ENCODE data around the gene RNF169. TPM values are rescaled to one million over a fixed set of nuclear protein-coding genes. Genes with fewer than 3 reads are reported as not detected.
"Not testable (repeated sequence)": the region's sequence is repeated elsewhere in the genome, so short reads cannot be mapped to it uniquely, and the experiment has no call there.

Gene RNF169
- total RNA-seq, 2 experiments from 2014 or later: 11.9 to 12.3 TPM

DNA sequence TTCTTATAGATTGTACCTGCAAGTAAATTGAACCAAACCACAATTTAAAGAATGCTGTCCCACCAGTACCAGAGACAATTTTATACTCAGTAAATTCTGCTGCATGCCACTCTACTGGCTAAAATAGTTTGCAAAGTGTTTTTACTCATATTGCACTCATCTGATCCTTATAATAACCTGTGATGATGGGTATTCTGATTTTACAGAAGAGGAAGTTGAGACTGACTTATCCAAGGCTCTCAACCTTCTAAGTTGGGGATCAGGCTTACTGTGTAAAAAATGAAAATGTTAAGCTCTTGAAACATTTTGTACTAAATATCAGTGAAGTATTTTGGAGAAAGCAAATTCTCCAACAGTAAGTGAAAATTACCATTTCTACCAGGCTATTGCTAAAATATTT is 37.9 kb downstream of the RNF169 start:
- ChIA-PET CTCF (no interaction called here), POLR2A (no interaction called here)

DNA sequence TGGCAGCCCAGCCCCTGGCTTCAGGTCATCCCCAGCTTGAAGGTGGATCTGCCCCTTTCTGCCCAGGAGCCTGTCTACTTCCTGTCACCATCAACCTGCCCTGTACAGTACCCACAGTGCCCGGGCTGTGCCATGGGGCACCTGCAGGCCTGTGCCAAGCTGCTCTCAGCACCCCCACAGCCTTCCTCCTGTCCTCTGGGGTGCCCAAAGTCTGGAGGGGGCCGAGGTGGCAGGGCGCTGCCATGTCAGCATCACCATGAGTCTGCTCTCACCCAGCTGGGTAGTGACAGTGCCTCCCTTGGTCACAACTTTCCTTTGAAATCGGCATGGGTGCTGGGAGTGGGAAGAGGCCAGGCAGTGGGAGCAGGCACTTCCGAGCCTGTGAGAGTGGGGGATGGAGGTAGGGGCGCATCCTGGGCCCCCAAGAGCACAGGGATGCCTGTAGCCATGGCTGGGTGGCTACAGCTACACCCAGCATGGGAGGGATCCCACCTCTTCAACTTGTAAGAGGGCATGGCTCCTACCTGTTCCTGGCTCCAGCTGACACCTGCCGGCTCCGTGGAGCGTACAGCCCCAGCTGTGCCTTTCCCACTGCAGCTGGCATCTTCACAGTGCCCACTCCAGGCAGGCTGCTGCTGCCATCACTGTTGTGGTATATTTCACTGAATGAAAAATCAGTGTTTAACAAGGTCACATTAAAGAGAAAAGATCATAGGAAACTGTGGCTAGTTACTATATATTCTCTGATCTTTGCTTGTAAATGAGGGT is 42.9 kb downstream of the RNF169 start:
- ChIA-PET CTCF (no interaction called here), POLR2A (no interaction called here)

GRCh38 chr11:74806267-74806666 is 57.6 kb downstream of the RNF169 start:
- POLR2A ChIA-PET: no interaction called here
- CTCF ChIA-PET: no interaction called here

DNA sequence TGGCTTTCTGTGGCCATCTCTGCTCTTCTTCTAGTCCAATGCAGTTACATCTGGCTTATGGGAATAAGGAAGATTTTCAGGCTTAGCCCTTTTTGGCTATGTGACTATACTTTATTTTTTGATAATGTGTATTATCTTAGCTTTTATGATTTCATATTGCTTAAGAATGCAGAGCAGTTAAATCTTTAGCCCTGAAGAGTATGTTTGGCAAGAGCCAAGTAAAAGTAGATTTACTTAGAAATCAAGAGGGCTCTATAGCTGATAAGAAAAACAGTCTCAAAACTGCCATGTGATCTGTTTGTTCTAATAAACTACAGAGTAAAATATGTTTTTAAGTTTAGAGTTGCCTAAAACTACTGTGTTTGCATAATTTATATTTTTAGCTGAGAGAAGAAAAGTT is 61.2 kb downstream of the RNF169 start:
- ChIA-PET POLR2A (no interaction called here), CTCF (no interaction called here)

DNA sequence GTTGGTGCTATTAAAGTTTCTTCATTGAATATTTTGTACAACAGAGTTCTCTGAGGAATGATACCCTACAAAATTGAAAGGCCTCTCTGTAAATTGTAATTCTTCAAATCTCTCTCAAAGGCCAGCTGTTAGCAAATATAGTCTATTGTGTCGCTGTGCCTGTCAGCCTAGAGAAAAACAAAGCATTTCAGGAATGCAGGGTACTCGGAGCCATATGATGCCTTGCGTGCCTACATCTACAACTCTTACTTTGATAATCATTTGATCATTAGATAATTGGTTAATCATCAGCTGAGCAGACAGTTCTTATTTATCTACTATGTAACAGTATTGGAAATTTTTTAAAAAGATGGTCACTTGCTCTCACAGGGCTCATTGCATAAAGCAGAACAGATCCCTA is 67.3 kb downstream of the RNF169 start:
- ChIA-PET CTCF (no interaction called here), POLR2A (no interaction called here)

DNA sequence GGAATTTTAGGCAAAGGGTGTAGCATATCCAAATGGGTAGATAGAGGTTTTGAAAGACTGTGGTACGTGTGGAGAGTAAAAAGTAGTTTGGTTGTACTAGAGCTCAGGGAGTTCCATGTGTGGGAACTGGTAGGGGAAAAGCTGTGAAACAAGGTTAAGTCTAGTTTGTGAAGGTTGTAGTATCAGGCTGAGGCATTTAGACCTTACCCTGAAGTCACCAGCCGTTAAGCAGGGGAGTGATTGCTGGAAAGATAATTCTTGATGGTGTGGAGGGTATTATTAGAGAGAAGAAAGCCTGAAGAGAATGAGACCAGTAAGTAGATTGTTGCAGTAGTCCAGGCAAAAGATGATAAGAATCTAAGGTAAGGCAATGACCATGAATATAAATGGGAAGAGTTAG is 68.0 kb downstream of the RNF169 start:
- POLR2A ChIA-PET: no interaction called here
- CTCF ChIA-PET: interaction anchor here (0.6 kb wide), 1 partner anchor 43 kb away, joined by 3 read pairs; no protein-coding TSS in a partner anchor

DNA sequence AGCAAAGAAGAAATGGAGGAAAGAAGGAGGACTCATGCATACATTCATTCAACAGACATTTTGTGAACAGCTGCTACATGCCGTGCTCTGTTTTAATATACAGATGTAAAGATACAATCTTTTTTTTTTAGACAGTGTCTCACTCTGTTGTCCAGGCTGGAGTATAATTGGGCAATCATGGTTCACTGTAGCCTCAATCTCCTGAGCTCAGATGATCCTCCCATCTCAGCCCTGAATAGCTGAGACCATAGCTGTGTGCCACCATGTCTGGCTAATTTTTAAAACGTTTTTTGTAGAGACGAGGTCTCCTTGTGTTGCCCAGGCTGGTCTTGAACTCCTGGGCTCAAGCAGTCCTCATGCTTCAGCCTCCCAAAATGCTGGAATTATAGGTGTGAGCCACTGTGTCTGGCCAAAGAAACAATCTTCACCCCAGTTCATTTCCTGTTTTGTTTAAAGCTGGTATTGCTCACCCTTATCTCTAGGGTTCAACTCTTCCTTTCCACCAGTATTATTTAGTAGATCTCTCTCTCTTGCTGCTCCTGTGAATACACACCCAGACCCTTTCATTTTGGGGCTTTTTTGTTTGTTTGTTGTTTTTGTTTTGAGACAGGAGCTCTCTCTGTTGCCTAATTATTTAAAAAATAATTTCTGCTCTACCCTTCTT is 69.8 kb downstream of the RNF169 start:
- CTCF ChIA-PET: interaction anchor here (0.6 kb wide), 1 partner anchor 144 kb away, joined by 4 read pairs; no protein-coding TSS in a partner anchor
- POLR2A ChIA-PET: no interaction called here

DNA sequence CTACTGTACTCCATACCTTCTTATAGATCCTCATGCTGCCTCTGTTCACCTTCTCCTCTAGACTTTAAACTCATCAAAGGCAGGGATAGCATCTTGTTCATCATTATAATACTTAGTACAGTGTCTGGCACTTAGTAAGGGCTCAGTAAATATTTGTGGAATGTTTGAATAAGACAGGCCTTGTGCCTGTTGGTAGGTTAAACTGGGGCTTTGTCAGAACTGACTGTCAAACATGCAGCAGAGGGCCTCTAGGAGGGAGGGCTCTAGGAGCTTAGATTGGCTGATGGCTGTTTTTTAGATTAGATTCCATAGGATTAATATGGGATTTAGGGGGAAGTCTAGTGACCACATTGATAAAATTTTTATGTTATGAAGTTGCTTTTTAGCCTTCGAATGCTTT is 70.8 kb downstream of the RNF169 start:
- CTCF ChIA-PET: no interaction called here
- POLR2A ChIA-PET: no interaction called here

GRCh38 chr11:74820763-74821162 is 72.1 kb downstream of the RNF169 start:
- POLR2A ChIA-PET: no interaction called here

GRCh38 chr11:74822170-74822569 is 73.5 kb downstream of the RNF169 start:
- ChIA-PET CTCF (no interaction called here), POLR2A (interaction anchor here (0.7 kb wide), 1 partner anchor 14 kb away, joined by 4 read pairs; no protein-coding TSS in a partner anchor)

More at GRCh38 chr11:74820763-74821162, 72.1 kb downstream of the RNF169 start:
- CTCF ChIA-PET: interaction anchor here (0.7 kb wide), 1 partner anchor 81 kb away, joined by 5 read pairs; no protein-coding TSS in a partner anchor

- ChIA-PET POLR2A (no interaction called here), CTCF (interaction anchor here (0.9 kb wide), 1 partner anchor 122 kb away, joined by 4 read pairs; no protein-coding TSS in a partner anchor)
Measured at GRCh38 chr11:74824285-74824982, 75.8 kb downstream of the RNF169 start.

DNA sequence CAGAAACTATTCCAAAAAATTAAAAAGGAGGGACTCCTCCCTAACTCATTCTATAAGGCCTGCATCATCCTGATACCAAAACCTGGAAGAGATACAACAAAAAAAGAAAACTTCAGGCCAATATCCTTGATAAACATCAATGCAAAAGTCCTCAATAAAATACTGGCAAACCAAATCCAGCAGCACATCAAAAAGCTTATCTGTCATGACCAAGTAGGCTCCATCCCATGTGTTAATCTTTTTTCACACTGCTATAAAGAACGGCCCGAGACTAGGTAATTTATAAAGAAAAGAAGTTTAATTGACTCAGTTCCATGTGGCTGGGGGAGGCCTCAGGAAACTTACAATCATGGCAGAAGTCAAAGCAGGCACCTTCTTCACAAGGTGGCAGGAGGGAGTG is 76.9 kb downstream of the RNF169 start:
- POLR2A ChIA-PET, CTCF ChIA-PET: not testable (repeated sequence)

DNA sequence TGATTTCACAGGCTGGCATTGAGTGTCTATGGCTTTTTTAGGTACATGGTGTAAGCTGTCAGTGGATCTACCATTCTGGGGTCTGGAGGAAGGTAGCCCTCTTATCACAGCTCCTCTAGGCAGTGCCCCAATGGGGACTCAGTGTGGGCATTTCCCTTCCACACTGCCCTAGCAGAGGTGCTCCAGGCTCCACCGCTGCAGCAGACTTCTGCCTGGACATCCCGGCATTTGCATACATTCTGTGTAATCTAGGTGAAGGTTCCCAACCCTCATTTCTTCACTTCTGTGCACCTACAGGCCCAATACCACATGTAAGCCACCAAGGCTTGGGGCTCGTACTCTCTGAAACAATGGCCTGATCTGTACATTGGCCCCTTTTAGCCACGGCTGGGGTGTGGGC is 78.3 kb downstream of the RNF169 start:
- POLR2A ChIA-PET: no interaction called here
- CTCF ChIA-PET: no interaction called here

DNA sequence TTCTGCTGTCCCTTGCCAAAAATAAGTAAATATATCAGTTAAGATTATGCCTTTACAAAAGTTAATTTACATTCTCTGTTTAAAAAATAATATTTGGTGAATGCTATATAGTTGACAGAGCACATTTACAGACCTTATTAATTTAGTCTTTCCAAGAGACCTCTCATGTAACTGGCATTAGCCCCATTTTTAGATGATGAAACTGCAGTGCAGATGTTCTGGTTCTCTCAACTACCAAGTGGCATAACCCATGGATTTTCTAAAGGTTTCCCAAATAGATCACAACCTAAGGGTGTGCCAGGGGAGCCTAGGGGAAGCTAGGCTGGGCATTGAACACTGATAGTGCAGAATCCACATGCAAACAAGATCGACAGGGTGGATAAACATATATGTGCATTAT is 88.5 kb downstream of the RNF169 start:
- ChIA-PET CTCF (no interaction called here), POLR2A (no interaction called here)

GRCh38 chr11:74838188-74838587 is 89.5 kb downstream of the RNF169 start:
- CTCF ChIA-PET: interaction anchor here (1.2 kb wide), 1 partner anchor 46 kb away, joined by 3 read pairs; no protein-coding TSS in a partner anchor

DNA sequence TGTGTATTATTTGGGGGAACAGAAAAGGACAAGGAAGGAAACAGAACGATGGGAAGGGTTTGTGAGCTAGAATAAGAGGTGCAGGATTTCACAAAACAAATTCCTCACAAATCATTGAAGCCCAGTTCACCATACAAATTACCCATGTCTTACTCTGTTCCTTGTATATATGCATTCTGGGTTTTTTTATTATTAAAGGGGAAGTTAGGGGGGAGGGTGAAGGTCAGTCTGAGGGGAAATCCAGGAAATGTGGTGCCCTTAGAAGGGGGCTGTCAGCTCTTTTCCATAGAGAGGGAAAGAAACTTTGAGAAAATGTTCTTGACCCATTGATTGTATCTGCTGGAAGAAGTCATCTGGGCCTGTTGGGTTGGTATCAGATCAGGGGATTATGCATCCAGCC is 90.8 kb downstream of the RNF169 start:
- POLR2A ChIA-PET: no interaction called here
- CTCF ChIA-PET: no interaction called here

More at GRCh38 chr11:74838188-74838587, 89.5 kb downstream of the RNF169 start:
- POLR2A ChIA-PET: no interaction called here

DNA sequence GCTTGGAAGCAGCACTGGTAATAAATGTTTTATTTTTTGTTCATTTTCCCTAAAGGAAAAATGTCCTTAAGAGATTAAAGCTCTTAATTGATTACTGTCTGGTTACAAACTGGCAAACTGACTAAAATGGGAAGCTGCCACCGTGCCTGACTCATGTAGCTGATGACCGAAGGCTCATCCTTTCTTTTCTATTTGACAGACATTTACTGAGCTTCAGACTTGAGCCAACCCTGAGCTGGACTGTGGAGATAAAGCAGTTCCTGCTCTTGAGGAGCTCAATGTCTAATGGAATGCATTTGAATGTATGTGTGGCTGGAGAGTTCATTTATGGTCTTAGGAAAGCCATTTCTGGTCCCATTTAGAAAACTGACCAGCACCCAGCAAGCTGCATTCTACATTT is 91.3 kb downstream of the RNF169 start:
- CTCF ChIA-PET: interaction anchor here (0.6 kb wide), 1 partner anchor 875 kb away, joined by 3 read pairs; no protein-coding TSS in a partner anchor
- POLR2A ChIA-PET: no interaction called here

DNA sequence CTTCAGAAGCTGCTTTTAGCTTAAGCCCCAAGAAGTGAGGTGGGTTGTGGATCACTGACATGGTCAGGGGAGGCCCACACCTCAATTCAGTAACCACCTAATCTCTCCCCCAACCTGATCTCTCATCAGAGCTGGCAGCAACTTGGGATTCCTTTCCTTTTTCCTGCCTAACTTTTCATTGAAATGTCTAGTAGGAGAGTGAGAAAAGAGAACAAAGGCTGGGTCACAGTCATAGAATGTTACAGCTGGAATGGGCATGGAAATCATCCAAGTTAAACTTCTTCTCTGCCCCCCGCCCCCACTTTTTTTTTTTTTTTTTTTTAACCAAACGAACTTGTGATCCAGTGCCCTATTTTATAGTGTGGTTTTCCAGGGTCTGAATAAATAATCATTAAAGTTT is 91.8 kb downstream of the RNF169 start:
- ChIA-PET CTCF (interaction anchor here (0.6 kb wide), 1 partner anchor 874 kb away, joined by 3 read pairs; no protein-coding TSS in a partner anchor), POLR2A (no interaction called here)

- ChIA-PET POLR2A (interaction anchor here (0.6 kb wide), 1 partner anchor 1446 kb away, joined by 3 read pairs; no protein-coding TSS in a partner anchor), CTCF (no interaction called here)
Measured at GRCh38 chr11:74842967-74843366, 94.3 kb downstream of the RNF169 start.

DNA sequence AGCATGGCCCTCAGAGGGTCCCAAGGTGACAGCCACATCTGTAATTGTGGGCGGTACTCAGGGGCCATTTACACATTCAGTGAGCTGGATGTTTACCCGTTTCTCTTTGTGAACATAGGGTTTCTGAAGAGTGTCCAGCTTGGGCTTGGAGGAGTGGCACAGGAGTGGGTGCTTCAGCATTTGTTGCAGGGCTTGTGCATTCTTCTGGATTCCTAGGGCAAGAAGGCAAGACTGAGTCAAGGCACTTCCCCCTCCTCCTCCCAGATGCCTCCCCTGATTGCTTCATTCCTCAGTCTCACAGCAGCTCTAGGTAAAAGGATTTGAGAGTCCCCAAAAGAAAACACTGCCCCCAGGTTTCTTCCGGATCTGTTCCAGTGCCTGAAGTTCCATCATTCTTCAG is 95.4 kb downstream of the RNF169 start:
- ChIA-PET POLR2A (no interaction called here), CTCF (no interaction called here)

DNA sequence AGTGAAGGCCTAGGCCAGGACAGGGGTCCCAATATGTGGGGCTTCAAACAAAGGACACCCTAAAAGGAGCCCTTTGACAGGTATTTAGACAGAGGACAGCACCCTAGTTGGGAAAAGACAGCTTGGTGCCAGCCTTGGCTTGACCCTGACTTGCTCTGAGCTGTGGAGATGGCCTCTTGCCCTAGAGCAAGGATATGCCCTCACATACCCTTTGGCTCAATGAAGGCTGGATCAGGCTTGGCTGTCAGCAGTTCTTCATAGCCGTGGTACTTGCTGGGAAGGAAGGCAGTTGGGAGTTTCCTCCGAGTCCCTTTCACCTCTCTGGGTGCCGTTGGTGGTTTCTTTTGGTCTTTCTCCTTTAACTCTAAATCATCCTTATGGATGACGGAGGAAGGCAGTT is 96.2 kb downstream of the RNF169 start:
- ChIA-PET POLR2A (no interaction called here), CTCF (no interaction called here)
